AG10803 (cell line): ENCODE measurements around the gene IL18BP.

ENCODE experiments used
- DNase-seq: peaks from one replicate; pipeline ENCODE4 v3.0.0; 2010; ENCODE audit warnings: low read depth
- H3K4me3 ChIP-seq: 2 replicates; pipeline ENCODE4 v1.5.1; 2011; ENCODE audit warnings: mild to moderate bottlenecking, low read length, control low read depth
- TF ChIP-seq, protein P1 (sequence below): conservative IDR thresholded peaks from 2 replicates; pipeline ENCODE4 v1.5.1; 2011; ENCODE audit warnings: mild to moderate bottlenecking, low read length, control low read depth, inconsistent platforms

Gene IL18BP

DNA sequence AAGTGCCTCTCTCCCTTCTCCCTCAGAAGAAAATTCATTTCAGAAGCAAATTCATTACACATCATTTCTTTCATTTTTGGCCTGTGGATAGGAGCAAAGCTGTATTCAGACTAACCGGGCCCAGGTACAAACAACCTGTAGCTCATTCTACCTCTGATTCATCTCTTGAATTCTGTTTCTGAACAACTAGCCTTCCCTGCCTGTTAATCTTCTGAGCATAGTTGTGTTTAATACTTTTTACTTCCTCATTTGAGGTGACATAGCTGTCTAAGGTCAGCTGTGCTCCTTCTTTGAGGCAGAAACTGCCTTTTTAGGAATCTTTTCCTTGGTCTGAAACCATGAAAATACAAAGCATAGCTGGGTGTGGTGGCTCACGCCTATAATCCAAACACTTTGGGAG, 12.6 kb upstream of the IL18BP start:
- H3K4me3 ChIP-seq, result no peak overlapping the region
- no peak for DNase-seq
- TF ChIP-seq, protein P1, sequence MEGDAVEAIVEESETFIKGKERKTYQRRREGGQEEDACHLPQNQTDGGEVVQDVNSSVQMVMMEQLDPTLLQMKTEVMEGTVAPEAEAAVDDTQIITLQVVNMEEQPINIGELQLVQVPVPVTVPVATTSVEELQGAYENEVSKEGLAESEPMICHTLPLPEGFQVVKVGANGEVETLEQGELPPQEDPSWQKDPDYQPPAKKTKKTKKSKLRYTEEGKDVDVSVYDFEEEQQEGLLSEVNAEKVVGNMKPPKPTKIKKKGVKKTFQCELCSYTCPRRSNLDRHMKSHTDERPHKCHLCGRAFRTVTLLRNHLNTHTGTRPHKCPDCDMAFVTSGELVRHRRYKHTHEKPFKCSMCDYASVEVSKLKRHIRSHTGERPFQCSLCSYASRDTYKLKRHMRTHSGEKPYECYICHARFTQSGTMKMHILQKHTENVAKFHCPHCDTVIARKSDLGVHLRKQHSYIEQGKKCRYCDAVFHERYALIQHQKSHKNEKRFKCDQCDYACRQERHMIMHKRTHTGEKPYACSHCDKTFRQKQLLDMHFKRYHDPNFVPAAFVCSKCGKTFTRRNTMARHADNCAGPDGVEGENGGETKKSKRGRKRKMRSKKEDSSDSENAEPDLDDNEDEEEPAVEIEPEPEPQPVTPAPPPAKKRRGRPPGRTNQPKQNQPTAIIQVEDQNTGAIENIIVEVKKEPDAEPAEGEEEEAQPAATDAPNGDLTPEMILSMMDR, result no peak

DNA sequence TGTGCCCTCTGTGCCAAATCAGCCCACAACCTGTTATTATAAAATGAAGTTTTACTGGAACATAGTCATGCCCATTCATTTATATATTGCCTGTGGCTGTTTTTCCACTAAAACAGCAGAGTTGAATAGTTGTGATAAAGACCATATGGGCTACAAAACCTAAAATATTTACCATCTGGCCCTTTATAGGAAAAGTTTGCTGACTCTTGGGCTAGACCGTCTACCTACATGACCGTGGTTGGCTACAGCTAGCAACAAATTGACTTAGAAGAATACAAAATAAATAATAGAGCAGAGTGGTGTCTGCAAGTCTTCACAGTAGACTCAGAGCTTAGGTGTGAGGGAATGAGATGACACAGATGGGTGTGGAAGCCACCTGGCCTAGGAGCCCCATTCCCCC, 11.2 kb upstream of the IL18BP start:
- no peak for DNase-seq
- no peak overlapping the region for H3K4me3 ChIP-seq
- TF ChIP-seq, protein P1, result no peak

GRCh38 chr11:71988050-71988449, 10.7 kb upstream of the IL18BP start:
- peak; percentile 91 for DNase-seq
- TF ChIP-seq, protein P1, result no peak
- H3K4me3 ChIP-seq, result no peak overlapping the region

DNA sequence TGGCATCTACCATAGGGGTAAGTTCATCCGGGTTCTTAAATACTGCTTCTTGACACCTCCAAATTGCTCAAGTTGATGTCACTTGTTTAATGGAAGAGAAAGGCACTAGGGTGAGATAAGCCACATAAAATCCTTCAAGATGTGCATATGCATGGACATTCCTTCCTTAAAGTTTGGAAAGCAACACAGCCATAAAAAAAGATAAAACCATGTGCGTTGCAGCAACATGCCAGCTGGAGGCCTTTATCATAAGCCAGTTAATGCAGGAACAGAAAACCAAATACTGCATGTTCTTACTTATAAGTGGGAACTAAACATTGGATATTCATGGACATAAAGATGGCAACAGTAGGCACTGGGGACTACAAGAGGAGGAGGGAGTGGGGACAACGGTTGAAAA, 8.0 kb upstream of the IL18BP start:
- no peak for DNase-seq
- TF ChIP-seq, protein P1, result no peak
- H3K4me3 ChIP-seq, result no peak overlapping the region

- no peak overlapping the region for H3K4me3 ChIP-seq
- no peak for DNase-seq
- TF ChIP-seq, protein P1, result no peak
Observed at GRCh38 chr11:71991494-71991893, 7.2 kb upstream of the IL18BP start.

DNA sequence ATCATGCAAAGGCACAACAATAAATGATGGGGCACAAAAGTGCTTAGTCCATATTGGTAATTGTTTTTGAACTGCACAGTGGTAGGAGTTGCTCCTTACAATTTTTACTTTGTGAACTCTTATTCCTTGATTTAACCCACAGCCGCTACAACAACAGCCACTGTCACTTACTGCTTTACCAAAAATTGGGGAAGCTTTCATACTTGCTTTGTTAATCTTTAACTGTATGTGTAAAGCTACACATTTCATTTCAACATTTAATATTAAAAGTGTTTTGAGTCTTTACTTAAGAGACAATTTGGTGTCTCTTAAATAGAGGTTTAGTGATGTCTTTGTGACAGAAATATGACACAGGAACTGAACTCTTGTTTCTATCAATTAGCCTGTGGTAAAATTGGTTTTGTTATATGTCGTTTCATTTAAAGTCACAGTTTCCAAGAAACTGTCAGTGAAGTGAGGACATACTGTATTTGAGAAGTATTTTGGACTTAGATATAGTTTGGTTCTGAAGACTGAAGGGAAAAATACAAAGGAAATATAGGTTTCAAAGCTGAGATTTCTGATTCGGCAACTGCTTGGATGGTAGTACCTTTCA, 6.5 kb upstream of the IL18BP start:
- DNase-seq, result no peak
- TF ChIP-seq, protein P1, result no peak
- no peak overlapping the region for H3K4me3 ChIP-seq

GRCh38 chr11:71994786-71995185, 3.9 kb upstream of the IL18BP start:
- TF ChIP-seq, protein P1, result no peak
- no peak for DNase-seq
- H3K4me3 ChIP-seq, result no peak overlapping the region
